Measurements from ENCODE around the gene UGT1A9.

UGT1A9 gene

DNA sequence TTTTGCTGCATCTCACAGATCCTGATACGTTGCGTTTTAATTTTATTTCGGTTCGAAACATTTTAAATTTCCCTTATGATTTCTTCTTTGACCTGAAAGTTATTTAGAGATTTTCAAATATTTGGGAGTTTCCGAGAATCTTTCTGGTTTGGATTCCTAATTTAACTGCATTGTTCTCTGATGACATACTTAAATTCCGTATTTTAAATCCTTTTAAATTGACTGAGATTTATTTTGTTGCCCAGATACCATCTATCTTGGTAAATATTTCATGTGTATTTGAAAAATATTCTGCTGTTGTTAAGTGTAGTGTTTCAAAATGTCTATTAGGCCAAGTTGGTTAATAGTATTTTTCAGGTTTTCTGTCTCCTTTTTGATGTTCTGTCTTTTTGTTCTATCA is 144.2 kb downstream of the UGT1A9 start:
- H3K27ac Mint-ChIP-seq, result no peak overlapping the region
- no peak overlapping the region for H3K4me3 Mint-ChIP-seq
- H3K9me3 Mint-ChIP-seq (ENCODE audit: low read depth), result no peaks in the 10 kb centered on the region
- peaks cover 2% of the 10 kb centered on the region for H3K4me1 Mint-ChIP-seq (ENCODE audit: low read depth)
- peaks cover 2% of the 10 kb centered on the region for H3K27me3 Mint-ChIP-seq
- H3K36me3 Mint-ChIP-seq, result no peaks in the 10 kb centered on the region

DNA sequence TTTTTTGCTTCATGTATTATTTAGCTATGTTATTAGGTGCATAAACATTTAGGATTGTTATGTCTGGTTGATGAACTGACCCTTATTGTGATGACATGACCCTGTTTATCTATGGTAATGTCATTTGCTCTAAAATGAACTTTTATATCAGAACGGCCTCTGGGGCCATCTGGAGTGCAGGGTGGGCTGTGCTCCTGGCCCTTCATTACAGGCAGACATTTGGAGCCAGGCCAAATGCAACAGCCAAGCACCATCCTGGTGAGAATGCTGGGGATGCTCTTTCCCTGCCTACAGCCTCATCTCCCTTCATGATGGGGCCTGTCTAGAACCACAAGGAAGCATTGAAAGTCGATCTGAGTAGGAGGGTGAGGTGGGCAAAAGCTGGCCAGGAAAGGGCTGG is 144.6 kb downstream of the UGT1A9 start:
- Mint-ChIP-seq H3K9me3 (ENCODE audit: low read depth) (no peaks in the 10 kb centered on the region), H3K27ac (no peak overlapping the region), H3K4me1 (ENCODE audit: low read depth) (peaks cover 2% of the 10 kb centered on the region), H3K4me3 (no peak overlapping the region), H3K36me3 (no peaks in the 10 kb centered on the region), H3K27me3 (peaks cover 2% of the 10 kb centered on the region)

DNA sequence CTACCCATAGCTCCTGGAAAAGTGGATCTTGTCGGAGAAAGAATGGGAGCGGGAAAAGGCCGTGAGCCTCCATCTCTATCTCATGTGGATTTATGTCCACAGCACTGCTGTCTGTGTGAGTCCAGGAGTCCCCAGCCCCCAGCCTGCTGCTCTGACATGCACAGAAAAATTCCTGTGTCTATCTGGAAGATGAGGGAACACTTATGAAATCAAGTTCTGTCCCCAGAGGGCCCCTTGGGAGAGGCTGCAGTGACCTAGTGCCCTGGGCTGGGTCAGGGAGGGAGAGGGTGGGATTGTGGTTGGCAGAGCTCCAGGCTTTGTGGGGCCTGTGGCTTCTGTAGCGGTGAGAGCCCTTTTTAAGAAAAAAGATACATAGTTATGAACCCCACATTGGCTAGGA is 145.1 kb downstream of the UGT1A9 start:
- no peak overlapping the region for H3K27ac Mint-ChIP-seq
- peaks cover 2% of the 10 kb centered on the region for H3K27me3 Mint-ChIP-seq
- H3K36me3 Mint-ChIP-seq, result no peaks in the 10 kb centered on the region
- H3K4me3 Mint-ChIP-seq, result no peak overlapping the region
- peaks cover 2% of the 10 kb centered on the region for H3K4me1 Mint-ChIP-seq (ENCODE audit: low read depth)
- no peaks in the 10 kb centered on the region for H3K9me3 Mint-ChIP-seq (ENCODE audit: low read depth)

DNA sequence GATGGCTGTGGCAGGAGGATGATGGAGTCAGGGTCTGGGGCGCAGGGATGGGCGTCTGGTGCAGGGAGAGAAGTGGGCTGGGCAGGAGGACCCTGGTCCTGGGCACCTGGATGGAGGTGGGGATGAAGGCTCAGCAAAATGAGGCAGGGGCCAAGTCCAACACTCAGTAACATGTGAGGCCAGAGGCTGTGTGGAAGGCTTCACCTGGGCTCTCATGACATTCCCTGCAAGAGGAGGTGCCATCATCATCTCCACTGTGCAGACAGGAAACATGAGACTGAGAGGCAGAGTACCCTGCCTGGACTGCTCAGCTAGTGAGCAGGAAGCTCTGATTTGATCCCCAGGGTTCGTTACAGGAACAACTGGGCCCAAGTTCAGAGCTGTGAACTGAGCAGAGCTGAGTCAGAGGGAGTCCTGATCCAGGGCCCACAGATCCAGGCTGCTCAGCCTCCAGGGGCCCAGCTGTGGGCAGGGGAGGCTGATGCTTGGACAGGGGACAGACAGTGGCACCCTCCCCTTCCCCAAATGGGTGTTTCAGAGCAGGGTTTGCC is 145.7 kb downstream of the UGT1A9 start:
- Mint-ChIP-seq H3K4me3 (no peak overlapping the region), H3K27me3 (peaks cover 2% of the 10 kb centered on the region), H3K4me1 (ENCODE audit: low read depth) (peaks cover 2% of the 10 kb centered on the region), H3K9me3 (ENCODE audit: low read depth) (no peaks in the 10 kb centered on the region), H3K27ac (no peak overlapping the region), H3K36me3 (no peaks in the 10 kb centered on the region)

DNA sequence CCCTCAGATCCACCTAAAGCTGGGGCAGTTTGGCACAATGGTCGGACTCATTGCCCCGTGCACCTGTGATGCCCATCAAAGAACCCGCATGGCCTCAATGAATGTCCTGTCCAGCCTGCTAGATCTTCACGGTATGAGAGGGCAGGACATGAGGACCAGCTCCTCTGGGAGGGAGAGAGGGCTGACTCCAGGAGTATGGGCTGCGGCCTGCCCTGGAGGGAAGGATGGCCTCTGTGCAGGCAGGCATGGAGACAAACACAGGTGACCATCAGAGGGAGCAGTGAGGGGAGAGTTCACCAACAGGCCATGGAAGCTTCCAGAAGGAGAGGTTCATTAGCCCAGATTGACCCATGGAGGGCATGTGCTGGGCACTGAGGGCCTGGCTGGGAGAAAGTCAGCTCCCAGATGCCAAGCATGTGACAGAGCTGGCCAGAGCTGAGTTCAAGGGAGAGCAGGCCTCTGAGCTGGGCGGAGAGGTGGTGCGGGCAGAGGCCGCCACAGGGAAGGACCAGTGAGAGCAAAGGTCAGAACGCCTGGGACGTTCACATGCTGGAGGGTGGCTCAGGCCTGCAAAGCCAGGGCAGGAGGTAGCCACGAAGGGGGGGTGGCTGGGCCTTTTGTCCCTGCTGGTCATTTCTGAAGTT is 146.4 kb downstream of the UGT1A9 start:
- Mint-ChIP-seq H3K4me1 (ENCODE audit: low read depth) (peaks cover 2% of the 10 kb centered on the region), H3K36me3 (no peaks in the 10 kb centered on the region), H3K4me3 (no peak overlapping the region), H3K27me3 (peaks cover 2% of the 10 kb centered on the region), H3K9me3 (ENCODE audit: low read depth) (no peaks in the 10 kb centered on the region), H3K27ac (no peak overlapping the region)

DNA sequence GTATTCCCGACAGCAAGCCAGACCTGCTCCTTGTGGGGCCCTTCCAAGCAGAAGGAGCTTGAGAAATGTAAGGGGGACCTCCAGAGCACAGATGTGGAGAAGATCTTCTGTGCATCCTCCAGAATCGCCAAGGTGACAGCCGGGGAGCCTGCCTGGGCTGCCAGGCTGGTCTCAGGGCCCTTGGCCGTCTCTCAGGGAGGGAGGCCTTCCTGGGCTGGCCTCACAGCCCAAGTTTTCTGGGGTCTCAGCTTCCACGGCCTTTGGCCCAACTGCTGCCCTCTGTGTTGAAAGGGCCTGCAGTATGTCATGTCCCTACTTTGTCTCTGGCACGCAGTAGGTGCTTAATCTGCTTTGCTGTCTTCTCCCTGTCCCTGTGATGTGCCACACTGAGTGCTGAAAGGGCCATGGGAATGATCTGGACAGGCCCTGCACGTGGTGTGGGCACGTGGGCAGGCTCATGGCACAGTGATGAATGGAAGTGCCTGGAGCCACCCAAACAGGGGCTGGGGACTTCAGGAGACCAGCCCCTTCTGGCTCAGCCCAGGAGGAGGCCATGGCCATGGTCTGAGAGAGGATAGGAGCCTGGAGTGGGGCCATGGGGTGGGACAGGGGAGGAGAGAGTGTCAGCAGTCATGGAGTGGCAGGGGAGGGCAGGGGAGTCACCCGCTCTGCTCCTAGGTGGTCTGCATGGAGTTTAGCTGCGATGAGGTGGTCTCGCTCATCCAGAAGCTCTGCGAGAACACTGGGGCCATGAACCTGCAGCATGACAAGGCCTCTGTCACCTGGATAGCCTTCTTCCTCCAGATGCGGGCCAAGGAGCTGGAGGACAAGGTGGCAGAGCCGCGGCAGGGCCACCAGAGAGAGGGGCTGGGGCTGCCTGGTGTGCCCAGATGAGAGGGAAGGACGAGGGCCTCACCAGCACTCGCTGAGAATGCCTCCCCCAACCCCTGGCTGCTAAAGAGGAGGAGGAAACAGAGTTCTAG is 147.2 kb downstream of the UGT1A9 start:
- Mint-ChIP-seq H3K36me3 (no peaks in the 10 kb centered on the region), H3K9me3 (ENCODE audit: low read depth) (no peaks in the 10 kb centered on the region), H3K4me3 (no peak overlapping the region), H3K27ac (no peak overlapping the region), H3K4me1 (ENCODE audit: low read depth) (peaks cover 2% of the 10 kb centered on the region), H3K27me3 (peaks cover 2% of the 10 kb centered on the region)

DNA sequence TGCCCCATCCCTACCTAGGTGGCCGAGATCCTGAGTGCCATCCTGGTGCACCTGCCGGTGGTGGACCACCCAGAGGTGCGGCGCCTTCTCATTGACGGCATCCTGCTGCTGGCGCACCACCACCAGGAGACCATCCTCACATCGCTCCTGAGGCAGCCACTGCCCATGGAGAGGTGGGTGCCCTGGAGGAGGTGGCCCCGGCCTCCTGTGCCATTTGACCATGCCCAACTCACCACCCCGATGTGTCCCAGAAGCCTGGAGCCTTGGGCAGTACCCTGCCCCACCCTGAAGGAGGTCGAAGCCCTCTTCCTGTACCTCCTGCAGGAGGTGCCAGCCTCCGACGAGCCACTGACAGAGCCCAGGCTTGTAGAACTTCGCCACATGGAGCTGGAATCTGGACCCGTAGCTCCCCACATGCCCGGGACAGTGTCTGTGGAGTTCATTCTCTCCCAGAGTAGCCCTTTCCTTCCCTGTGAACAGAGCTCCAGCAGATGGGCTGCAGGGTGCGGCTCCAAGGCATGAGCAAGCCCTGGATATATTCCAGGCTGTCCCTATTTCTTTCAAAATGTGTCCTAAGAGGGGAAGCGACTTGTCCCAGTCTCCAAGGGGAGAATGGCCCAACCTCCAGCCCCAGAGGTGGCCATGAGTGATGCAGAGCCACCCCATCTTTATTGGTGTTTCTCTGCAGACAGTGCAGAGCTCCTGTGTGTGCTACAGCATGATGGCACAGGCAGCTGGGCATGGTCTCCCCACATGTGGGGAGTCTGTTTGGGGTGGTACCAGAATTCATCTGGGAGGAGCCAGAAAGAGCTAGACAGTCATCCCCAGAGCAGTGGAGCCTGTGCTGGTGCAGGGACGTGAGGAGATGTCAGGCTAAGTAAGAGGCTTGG is 148.4 kb downstream of the UGT1A9 start:
- Mint-ChIP-seq H3K27me3 (peaks cover 2% of the 10 kb centered on the region), H3K36me3 (no peaks in the 10 kb centered on the region), H3K9me3 (ENCODE audit: low read depth) (no peaks in the 10 kb centered on the region), H3K27ac (no peak overlapping the region), H3K4me1 (ENCODE audit: low read depth) (peaks cover 2% of the 10 kb centered on the region), H3K4me3 (no peak overlapping the region)

DNA sequence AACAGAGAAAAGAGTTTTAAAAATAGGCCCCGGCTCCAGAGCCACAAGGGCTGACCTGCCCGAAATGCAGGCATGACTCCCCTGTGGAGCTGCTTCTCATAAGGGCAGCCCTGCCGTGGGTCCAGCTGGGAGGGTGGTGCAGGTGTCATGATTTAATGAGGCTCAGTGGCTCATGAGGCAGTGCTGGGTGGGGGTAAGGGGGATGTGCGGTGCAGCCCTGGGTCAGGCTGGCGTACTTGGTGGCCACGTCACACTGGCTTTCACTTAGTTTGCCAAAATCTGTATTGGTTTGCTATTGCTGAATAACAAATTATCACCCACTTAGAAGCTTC is 149.0 kb downstream of the UGT1A9 start:
- peaks cover 2% of the 10 kb centered on the region for H3K4me1 Mint-ChIP-seq (ENCODE audit: low read depth)
- H3K9me3 Mint-ChIP-seq (ENCODE audit: low read depth), result no peaks in the 10 kb centered on the region
- no peak overlapping the region for H3K4me3 Mint-ChIP-seq
- H3K36me3 Mint-ChIP-seq, result no peaks in the 10 kb centered on the region
- H3K27me3 Mint-ChIP-seq, result peaks cover 2% of the 10 kb centered on the region
- H3K27ac Mint-ChIP-seq, result no peak overlapping the region

DNA sequence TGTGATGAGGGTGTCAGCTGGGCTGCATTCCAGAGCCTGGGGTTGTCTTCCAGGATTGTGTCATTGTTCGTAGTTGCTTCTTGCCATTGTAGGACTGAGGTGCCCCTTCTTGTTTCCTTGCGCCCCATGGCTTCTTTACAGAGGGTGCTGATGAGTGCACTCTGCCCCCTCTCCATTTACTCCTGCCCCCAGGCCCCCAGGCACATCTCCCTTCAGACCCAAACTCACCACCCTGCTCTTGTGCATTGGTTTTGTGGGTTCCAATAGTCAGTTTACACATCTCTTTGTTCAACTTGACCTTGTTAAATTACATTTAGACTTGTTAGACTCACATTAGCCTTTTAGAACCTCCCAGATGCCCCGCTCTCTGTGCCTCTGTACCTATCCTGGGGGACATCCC is 149.5 kb downstream of the UGT1A9 start:
- Mint-ChIP-seq H3K9me3 (ENCODE audit: low read depth) (no peaks in the 10 kb centered on the region), H3K4me1 (ENCODE audit: low read depth) (peaks cover 2% of the 10 kb centered on the region), H3K27ac (no peak overlapping the region), H3K4me3 (no peak overlapping the region), H3K36me3 (no peaks in the 10 kb centered on the region), H3K27me3 (peaks cover 2% of the 10 kb centered on the region)

DNA sequence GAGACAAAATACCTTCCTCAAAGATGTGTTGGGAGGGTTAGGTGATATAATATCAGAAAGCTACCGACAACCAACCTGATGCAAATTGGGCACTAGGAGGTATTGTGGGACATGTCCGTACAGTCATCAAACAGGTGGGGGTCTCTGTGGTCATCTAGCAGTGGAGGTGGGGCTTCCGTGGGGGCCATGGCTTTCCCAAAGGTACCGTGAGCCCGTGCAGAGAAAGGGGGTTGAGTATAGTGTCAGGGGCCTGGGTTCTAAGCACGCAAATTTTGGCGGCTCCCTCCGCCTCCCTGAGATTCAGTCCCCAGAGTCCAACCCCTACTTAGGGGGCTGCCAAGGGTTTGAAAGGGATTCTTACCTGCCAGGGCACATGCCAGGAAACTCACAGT is 150.0 kb downstream of the UGT1A9 start:
- no peak overlapping the region for H3K27ac Mint-ChIP-seq
- H3K36me3 Mint-ChIP-seq, result no peaks in the 10 kb centered on the region
- no peak overlapping the region for H3K4me3 Mint-ChIP-seq
- no peaks in the 10 kb centered on the region for H3K9me3 Mint-ChIP-seq (ENCODE audit: low read depth)
- peaks cover 2% of the 10 kb centered on the region for H3K27me3 Mint-ChIP-seq
- H3K4me1 Mint-ChIP-seq (ENCODE audit: low read depth), result peaks cover 2% of the 10 kb centered on the region

DNA sequence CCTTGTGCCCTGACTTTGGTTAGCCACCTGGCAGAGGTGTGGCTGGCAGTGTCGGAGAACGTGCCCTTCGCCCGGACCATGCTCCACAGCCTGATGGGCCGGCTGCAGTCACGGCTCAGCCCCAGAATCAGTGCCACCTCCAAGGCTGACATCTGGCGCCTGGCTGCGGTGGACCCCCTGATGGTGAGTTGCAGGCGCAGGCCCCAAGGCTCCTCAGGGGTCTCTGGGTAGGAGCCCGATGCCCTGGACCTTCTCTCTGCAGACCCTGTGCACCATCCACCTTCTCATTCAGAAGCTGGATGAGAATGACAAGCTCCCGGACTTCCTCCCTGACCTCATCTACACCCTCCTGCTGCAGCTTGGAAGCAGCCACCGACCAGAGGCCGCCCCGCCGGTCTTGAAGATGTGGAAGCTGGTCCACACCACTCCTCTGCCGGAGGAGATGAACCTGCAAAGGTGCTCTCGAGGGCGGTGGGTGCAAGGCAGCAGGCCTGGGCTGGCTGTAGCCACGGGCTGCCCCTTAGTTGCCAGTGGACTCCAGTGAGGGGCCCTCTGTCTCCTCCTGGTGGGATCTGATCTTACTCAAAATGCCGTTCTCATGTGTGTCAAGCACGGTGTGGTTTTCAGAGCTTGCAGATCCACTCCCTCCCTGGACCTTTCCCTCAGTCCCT is 150.5 kb downstream of the UGT1A9 start:
- Mint-ChIP-seq H3K27ac (no peak overlapping the region), H3K36me3 (no peaks in the 10 kb centered on the region), H3K27me3 (no peaks in the 10 kb centered on the region), H3K4me3 (no peak overlapping the region), H3K9me3 (ENCODE audit: low read depth) (no peaks in the 10 kb centered on the region), H3K4me1 (ENCODE audit: low read depth) (peaks cover under 1% of the 10 kb centered on the region)
